SK-MEL-5 (cell line): ENCODE measurements around the gene HPRT1. TPM values are rescaled to one million over a fixed set of nuclear protein-coding genes. Genes with fewer than 3 reads are reported as not detected.

Experiments
- small RNA-seq, 2 experiments: library from RNA; depleted of rRNA; stranded (forward); fragments of <200 nt; gene quantifications; one replicate each; pipeline ENCODE3, GENCODE V24; 2014
- total RNA-seq: library from RNA; depleted of rRNA; stranded (reverse); fragments of >200 nt; shearing (Covaris generic); gene quantifications from 2 replicates; pipeline ENCODE4 v1.2.3, GENCODE V29; 2014; rRNA removed

HPRT1 gene
- total RNA-seq, 1 experiment from 2014 or later, result 14.0 TPM

Small RNAs within 50 kb of the gene (small RNA-seq; reads per million reads assigned to genes)
- gene AC004383.1, result 0 to 0.10 reads per million in 2 experiments
- gene MIR450A1, result 0 reads per million in 2 experiments
- gene MIR450A2, result 0 reads per million in 2 experiments
- gene MIR450B, result 0 to 1.2 reads per million in 2 experiments
- gene MIR503, result 0.08 to 2.1 reads per million in 2 experiments
- gene MIR542, result 0 to 2.8 reads per million in 2 experiments

Other genes starting within 250 kb of the HPRT1 start
- not detected in 2 replicates for gene CCDC160, start 223.0 kb upstream of the HPRT1 start, total RNA-seq
- gene PHF6, start 86.9 kb upstream of the HPRT1 start, total RNA-seq, result 29.4 and 35.2 TPM in 2 replicates
- gene PLAC1, start 198.3 kb downstream of the HPRT1 start, total RNA-seq, result 1.6 and 1.7 TPM in 2 replicates